GM19023 (cell line): Measurements from ENCODE around the gene RBP7.
"Not testable (repeated sequence)": the region's sequence is repeated elsewhere in the genome, so short reads cannot be mapped to it uniquely, and the experiment has no call there.

Experiments
- ATAC-seq: cut with Tn5 transposase; IDR thresholded peaks from one replicate; pipeline ENCODE4 v1.9.1; 2021; ENCODE audit warnings: mild to moderate bottlenecking, moderate library complexity; ENCODE audit not compliant: unreplicated experiment

RBP7 gene

GRCh38 chr1:10028956-10029500 lies 32.0 kb downstream of the RBP7 start:
- not testable (repeated sequence) for ATAC-seq

- no peak for ATAC-seq
Observed at GRCh38 chr1:10031461-10031860, 34.4 kb downstream of the RBP7 start.

GRCh38 chr1:10032590-10033358 lies 35.7 kb downstream of the RBP7 start, which contains the start of gene UBE4B:
UBE4B (plus strand) TSS chr1:10032958; CDS start chr1:10033671, 713 bp downstream.
- ATAC-seq, result peak; percentile 94

- peak; percentile 21 for ATAC-seq
Observed at GRCh38 chr1:10033359-10033845, 36.4 kb downstream of the RBP7 start.

- ATAC-seq, result no peak
Observed at GRCh38 chr1:10042746-10043145, 45.7 kb downstream of the RBP7 start.

GRCh38 chr1:10045480-10046355 lies 48.7 kb downstream of the RBP7 start:
- ATAC-seq, result no peak

- no peak for ATAC-seq
Observed at GRCh38 chr1:10046356-10047085, 49.5 kb downstream of the RBP7 start.

- no peak for ATAC-seq
Observed at GRCh38 chr1:10048601-10049000, 51.6 kb downstream of the RBP7 start.

GRCh38 chr1:10050611-10051010 lies 53.6 kb downstream of the RBP7 start:
- ATAC-seq, result no peak

- no peak for ATAC-seq
Observed at GRCh38 chr1:10051656-10052055, 54.6 kb downstream of the RBP7 start.

- no peak for ATAC-seq
Observed at GRCh38 chr1:10052347-10052746, 55.3 kb downstream of the RBP7 start.

GRCh38 chr1:10054465-10054864 lies 57.4 kb downstream of the RBP7 start:
- no peak for ATAC-seq

GRCh38 chr1:10056599-10056987 lies 59.6 kb downstream of the RBP7 start:
- no peak for ATAC-seq

GRCh38 chr1:10057343-10057742 lies 60.3 kb downstream of the RBP7 start:
- no peak for ATAC-seq

- ATAC-seq, result no peak
Observed at GRCh38 chr1:10057796-10058195, 60.8 kb downstream of the RBP7 start.

GRCh38 chr1:10059342-10059718 lies 62.3 kb downstream of the RBP7 start:
- no peak for ATAC-seq

GRCh38 chr1:10060311-10061100 lies 63.5 kb downstream of the RBP7 start:
- ATAC-seq, result no peak

- ATAC-seq, result no peak
Observed at GRCh38 chr1:10061276-10061675, 64.2 kb downstream of the RBP7 start.

- no peak for ATAC-seq
Observed at GRCh38 chr1:10063878-10064277, 66.8 kb downstream of the RBP7 start.
